Esophagus squamous epithelium (tissue), 4 donors: ENCODE measurements around the gene RFX8.
"Not testable (repeated sequence)": the region's sequence is repeated elsewhere in the genome, so short reads cannot be mapped to it uniquely, and the experiment has no call there.

Experiments used
- CTCF ChIP-seq, 6 experiments: fragments of 450-650 bp in 4 of 6; fragments of 200-600 bp in 2 of 6; sonication (generic) in 2 of 6; IDR thresholded peaks; one replicate each; pipeline ENCODE4 v1.5.1; 2016 to 2019; ENCODE audit warnings: antibody characterized with exemption in 6 of 6, mild to moderate bottlenecking in 4 of 6, moderate library complexity in 4 of 6
- POLR2A ChIP-seq, 4 donors: fragments of 450-650 bp; IDR thresholded peaks; one replicate each; pipeline ENCODE4 v1.6.1; 2017; ENCODE audit warnings: antibody characterized with exemption in 4 of 4, mild to moderate bottlenecking in 4 of 4, moderate library complexity in 3 of 4

GRCh38 chr2:101505276-101505675 lies 30.4 kb upstream of the RFX8 start:
- TF ChIP-seq CTCF, POLR2A (IDR thresholded peaks at IDR 0.05): not testable (repeated sequence)
